ENCODE data around the gene MEAK7. TPM values are rescaled to one million over a fixed set of nuclear protein-coding genes. Genes with fewer than 3 reads are reported as not detected.

The MEAK7 gene
- total and polyA plus RNA-seq, 2 of the 4 experiments (the other 2 are of a cell fraction): 27.4 to 39.0 TPM

GRCh38 chr16:84502581-84502980 lies 1.9 kb downstream of the MEAK7 start (continued):
- TF ChIP-seq CTCF (conservative IDR thresholded peaks at IDR 0.05; ENCODE audit: low read depth, low read length): no peak

- peak overlapping the region; percentile 51 for H4K91ac ChIP-seq (ENCODE audit: insufficient read depth, low read depth, low read length)
- POLR2A ChIA-PET (ENCODE audit: unreplicated experiment): no interaction called here
- H3K36me3 ChIP-seq (ENCODE audit: control insufficient read depth, insufficient read depth, low read length): peaks cover 24% of the 10 kb centered on the region
- peak overlapping the region; percentile 22; the same call in 1 of the 2 replicates for H3K23ac ChIP-seq (ENCODE audit: low read depth, low read length)
- H3K9me3 ChIP-seq (ENCODE audit: control insufficient read depth, insufficient read depth, low read length): no peaks in the 10 kb centered on the region
- intact Hi-C loops (cut with micrococcal nuclease): no loop called here
- TSS peak; percentile 14 for BruUV-seq (replicated peaks)
- H2AFZ ChIP-seq (replicated peaks; ENCODE audit: low read length, poor library complexity): no peak overlapping the region
- H3K9ac ChIP-seq (ENCODE audit: low read depth, low read length): no peak overlapping the region
- no peaks in the 10 kb centered on the region for H3K27me3 ChIP-seq (ENCODE audit: control insufficient read depth, insufficient read depth, low read length)
- H3K18ac ChIP-seq (ENCODE audit: low read depth, low read length): no peak overlapping the region
- H3K79me1 ChIP-seq (ENCODE audit: low read depth in 1 of 2, low read length in 2 of 2): peaks cover 49 to 84% of the 10 kb centered on the region in 2 experiments
- H2BK15ac ChIP-seq (ENCODE audit: low read depth, low read length): peak overlapping the region; percentile 44; the same call in 1 of the 3 replicates
- dilution Hi-C loops (cut with HindIII; ENCODE audit: low sequenced_read_pairs, unreplicated experiment): no loop called here
- DNase-seq (no peak), ATAC-seq (ENCODE audit: low read depth) (no peak)
- no peak overlapping the region for H3K4me2 ChIP-seq (ENCODE audit: low read depth, low read length)
- peaks cover 39% of the 10 kb centered on the region for H3K9me1 ChIP-seq (ENCODE audit: insufficient read depth, low read length)
- H3K56ac ChIP-seq (ENCODE audit: extremely low read depth, insufficient read depth, low read length): no peak overlapping the region
- no peak overlapping the region for H3K27ac ChIP-seq (ENCODE audit: insufficient read depth, low read length)
- CTCF ChIA-PET: no interaction called here
- H2AK9ac ChIP-seq (replicated peaks; ENCODE audit: low read depth, low read length, poor library complexity): peak overlapping the region; percentile 11
- H4K8ac ChIP-seq (ENCODE audit: low read depth in 2 of 2, low read length in 2 of 2): peak overlapping the region in 1 of 2 experiments; percentile 6; a peak in 2 of 4 replicates
- peak overlapping the region; percentile 92 for H2AK5ac ChIP-seq (ENCODE audit: low read depth, low read length)
- in situ Hi-C loops (cut with MboI; ENCODE audit: low sequenced_read_pairs): no loop called here
- peak overlapping the region; percentile 63 for H3K4ac ChIP-seq (ENCODE audit: low read depth, low read length)
- H3K4me1 ChIP-seq (ENCODE audit: control insufficient read depth, insufficient read depth, low read length): peaks cover 16% of the 10 kb centered on the region
- H3K14ac ChIP-seq (replicated peaks; ENCODE audit: low read depth, low read length): peak overlapping the region; percentile 10; the same call in 1 of the 2 replicates
- 94% methylated on average over 12 of the region's 13 CpGs; no CpG with 5 or more reads in 1 of the 2 experiments for WGBS, 2 experiments (ENCODE audit: extremely low coverage in 2 of 2, insufficient read length in 1 of 2)
- no peak overlapping the region for H4K5ac ChIP-seq (ENCODE audit: low read depth, low read length)
- peaks cover 12% of the 10 kb centered on the region; the same call in 1 of the 2 replicates for H4K20me1 ChIP-seq (ENCODE audit: insufficient read depth, low read length)
- H2BK20ac ChIP-seq (ENCODE audit: low read depth, low read length): peak overlapping the region; percentile 17; the same call in 1 of the 2 replicates
- H3K4me3 ChIP-seq (ENCODE audit: insufficient read depth, low read depth, low read length): no peak overlapping the region
- H2BK5ac ChIP-seq (ENCODE audit: low read depth, low read length, poor library complexity, severe bottlenecking): peak overlapping the region; percentile 95
- H2BK120ac ChIP-seq (ENCODE audit: low read depth, low read length): peak overlapping the region; percentile 58; the same call in 1 of the 2 replicates
- TF ChIP-seq NFE2L2 (IDR thresholded peaks at IDR 0.05; ENCODE audit: low read depth, low read length) (no peak), CHD1 (IDR thresholded peaks at IDR 0.05; ENCODE audit: low read depth, low read length) (no peak), BHLHE40 (IDR thresholded peaks at IDR 0.05; ENCODE audit: low read depth, low read length) (no peak), ELK1 (IDR thresholded peaks at IDR 0.05; ENCODE audit: borderline replicate concordance, low read depth, low read length) (no peak), MAZ (IDR thresholded peaks at IDR 0.05; ENCODE audit: borderline replicate concordance, low read depth, low read length) (no peak), MXI1 (IDR thresholded peaks at IDR 0.05; ENCODE audit: borderline replicate concordance, low read depth, low read length) (no peak), CTCF (conservative IDR thresholded peaks at IDR 0.05; ENCODE audit: low read depth, low read length) (no peak), POLR2A (IDR thresholded peaks at IDR 0.05; ENCODE audit: low read depth, low read length) (no peak), RCOR1 (IDR thresholded peaks at IDR 0.05; ENCODE audit: insufficient replicate concordance, low read length) (no peak), FOS (IDR thresholded peaks at IDR 0.05; ENCODE audit: low read depth, low read length) (no peak), CEBPB (IDR thresholded peaks at IDR 0.05; ENCODE audit: low read depth, low read length) (no peak), SMC3 (IDR thresholded peaks at IDR 0.05; ENCODE audit: low read depth, low read length) (no peak)
These were observed 2.4 kb downstream of the MEAK7 start for GRCh38 chr16:84502075-84502474.
